GM21825 (cell line): ENCODE results near the gene ZFP1.

Experiments used
- ATAC-seq: cut with Tn5 transposase; IDR thresholded peaks from one replicate; pipeline ENCODE4 v1.9.1; 2021; ENCODE audit warnings: mild to moderate bottlenecking, moderate library complexity; ENCODE audit not compliant: unreplicated experiment

The ZFP1 gene

GRCh38 chr16:75147968-75148310, 385 bp upstream of the ZFP1 start:
- no peak for ATAC-seq

- ATAC-seq = no peak
Observed at GRCh38 chr16:75151798-75152197, 3.5 kb downstream of the ZFP1 start.

GRCh38 chr16:75152635-75153034, 4.3 kb downstream of the ZFP1 start:
- no peak for ATAC-seq

- no peak for ATAC-seq
Observed at GRCh38 chr16:75160386-75160785, 12.1 kb downstream of the ZFP1 start.

GRCh38 chr16:75169899-75170405, 21.6 kb downstream of the ZFP1 start:
- no peak for ATAC-seq

GRCh38 chr16:75172578-75172977, 24.3 kb downstream of the ZFP1 start:
- no peak for ATAC-seq

GRCh38 chr16:75175074-75175473, 26.8 kb downstream of the ZFP1 start:
- no peak for ATAC-seq

GRCh38 chr16:75176926-75177325, 28.6 kb downstream of the ZFP1 start:
- no peak for ATAC-seq

- no peak for ATAC-seq
Observed at GRCh38 chr16:75179208-75179607, 30.9 kb downstream of the ZFP1 start.

- ATAC-seq = no peak
Observed at GRCh38 chr16:75181630-75182029, 33.3 kb downstream of the ZFP1 start.

- no peak for ATAC-seq
Observed at GRCh38 chr16:75188832-75189477, 40.6 kb downstream of the ZFP1 start.

GRCh38 chr16:75189638-75190245, 41.4 kb downstream of the ZFP1 start:
- no peak for ATAC-seq

GRCh38 chr16:75192606-75193264, 44.4 kb downstream of the ZFP1 start:
- no peak for ATAC-seq

- no peak for ATAC-seq
Observed at GRCh38 chr16:75193265-75193650, 44.9 kb downstream of the ZFP1 start.

- no peak for ATAC-seq
Observed at GRCh38 chr16:75193730-75194444, 45.6 kb downstream of the ZFP1 start.

- no peak for ATAC-seq
Observed at GRCh38 chr16:75195811-75196790, 47.8 kb downstream of the ZFP1 start.

- no peak for ATAC-seq
Observed at GRCh38 chr16:75196836-75197235, 48.5 kb downstream of the ZFP1 start.

GRCh38 chr16:75197522-75198134, 49.3 kb downstream of the ZFP1 start:
- no peak for ATAC-seq

GRCh38 chr16:75198135-75198600, 49.8 kb downstream of the ZFP1 start:
- no peak for ATAC-seq

GRCh38 chr16:75202069-75202590, 53.8 kb downstream of the ZFP1 start:
- no peak for ATAC-seq
